ENCODE results near the gene MYOCOS.
"Not testable (repeated sequence)": the region's sequence is repeated elsewhere in the genome, so short reads cannot be mapped to it uniquely, and the experiment has no call there.

MYOCOS gene

DNA sequence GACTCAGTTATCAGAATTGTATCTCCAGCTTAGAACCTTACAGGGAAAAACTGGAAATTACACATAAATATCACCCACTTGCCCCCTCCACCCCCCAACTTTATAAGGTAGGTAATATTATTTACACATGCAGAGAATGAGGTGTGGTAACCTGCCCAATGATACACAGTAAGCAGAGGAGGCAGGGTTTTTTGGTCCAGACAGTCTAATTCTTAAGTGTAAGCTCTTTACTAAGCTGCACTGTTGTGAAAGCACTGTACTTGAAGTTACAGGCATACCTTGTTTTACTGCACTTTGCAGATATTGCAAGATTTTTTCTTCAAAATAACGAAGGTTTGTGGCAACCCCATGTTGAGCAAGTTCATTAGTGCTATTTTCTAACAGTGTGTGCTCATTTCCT is 24.8 kb upstream of the MYOCOS start:
- TF ChIP-seq POLR2A (IDR thresholded peaks at IDR 0.05; ENCODE audit: extremely low read depth, insufficient read length) (no peak), MYC (IDR thresholded peaks at IDR 0.05; ENCODE audit: low read depth, low read length) (no peak)
- DNase-seq (ENCODE audit: low read depth): peak; percentile 20
- H3K4me3 ChIP-seq (ENCODE audit: low read depth, low read length): no peak overlapping the region

DNA sequence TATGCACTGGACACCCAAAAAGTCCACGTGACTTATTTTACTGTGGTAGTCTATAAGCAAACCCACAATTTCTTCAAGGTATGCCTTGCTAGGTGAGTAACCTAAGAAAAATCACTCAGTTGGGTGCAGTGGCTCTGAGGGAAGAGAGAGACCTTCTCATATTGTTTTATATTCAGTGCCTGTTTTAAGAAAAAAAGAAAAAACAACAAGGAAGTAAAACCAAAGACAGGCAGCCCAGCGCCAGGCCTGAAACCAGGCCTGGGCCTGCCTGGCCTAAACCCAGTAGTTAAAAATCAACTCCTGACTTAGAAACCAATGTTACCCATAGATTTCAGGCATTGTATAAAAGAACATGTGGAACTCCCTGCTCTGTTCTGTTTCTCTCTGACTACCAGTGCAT is 21.7 kb upstream of the MYOCOS start:
- not testable (repeated sequence) for DNase-seq (ENCODE audit: low read depth); H3K4me3 ChIP-seq (ENCODE audit: low read depth, low read length)

DNA sequence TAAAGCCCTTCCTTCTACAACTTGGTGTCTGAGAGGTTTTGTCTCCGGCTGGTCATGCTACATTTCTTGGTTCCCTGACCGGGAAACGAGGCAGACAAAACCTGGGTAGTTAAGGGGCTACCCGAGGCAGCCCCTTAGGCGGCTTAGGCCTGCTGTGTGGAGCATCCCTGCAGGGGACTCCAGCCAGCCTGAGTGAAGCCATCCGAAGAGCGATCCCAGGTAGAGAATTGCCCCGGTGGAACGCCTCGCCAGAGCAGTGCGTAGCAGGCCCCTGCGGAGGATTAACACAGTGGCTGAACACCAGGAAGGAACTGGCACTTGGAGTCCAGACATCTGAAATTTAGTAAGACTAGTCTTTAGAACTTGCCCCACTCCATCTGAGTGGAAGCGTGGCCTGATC is 21.2 kb upstream of the MYOCOS start:
- DNase-seq (ENCODE audit: low read depth): no peak
- TF ChIP-seq, protein P1, sequence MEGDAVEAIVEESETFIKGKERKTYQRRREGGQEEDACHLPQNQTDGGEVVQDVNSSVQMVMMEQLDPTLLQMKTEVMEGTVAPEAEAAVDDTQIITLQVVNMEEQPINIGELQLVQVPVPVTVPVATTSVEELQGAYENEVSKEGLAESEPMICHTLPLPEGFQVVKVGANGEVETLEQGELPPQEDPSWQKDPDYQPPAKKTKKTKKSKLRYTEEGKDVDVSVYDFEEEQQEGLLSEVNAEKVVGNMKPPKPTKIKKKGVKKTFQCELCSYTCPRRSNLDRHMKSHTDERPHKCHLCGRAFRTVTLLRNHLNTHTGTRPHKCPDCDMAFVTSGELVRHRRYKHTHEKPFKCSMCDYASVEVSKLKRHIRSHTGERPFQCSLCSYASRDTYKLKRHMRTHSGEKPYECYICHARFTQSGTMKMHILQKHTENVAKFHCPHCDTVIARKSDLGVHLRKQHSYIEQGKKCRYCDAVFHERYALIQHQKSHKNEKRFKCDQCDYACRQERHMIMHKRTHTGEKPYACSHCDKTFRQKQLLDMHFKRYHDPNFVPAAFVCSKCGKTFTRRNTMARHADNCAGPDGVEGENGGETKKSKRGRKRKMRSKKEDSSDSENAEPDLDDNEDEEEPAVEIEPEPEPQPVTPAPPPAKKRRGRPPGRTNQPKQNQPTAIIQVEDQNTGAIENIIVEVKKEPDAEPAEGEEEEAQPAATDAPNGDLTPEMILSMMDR (IDR thresholded peaks at IDR 0.05; ENCODE audit: low read depth, low read length): no peak
- TF ChIP-seq POLR2A (IDR thresholded peaks at IDR 0.05; ENCODE audit: extremely low read depth, insufficient read length): no peak
- TF ChIP-seq MYC (IDR thresholded peaks at IDR 0.05; ENCODE audit: low read depth, low read length): no peak
- TF ChIP-seq, protein P2, sequence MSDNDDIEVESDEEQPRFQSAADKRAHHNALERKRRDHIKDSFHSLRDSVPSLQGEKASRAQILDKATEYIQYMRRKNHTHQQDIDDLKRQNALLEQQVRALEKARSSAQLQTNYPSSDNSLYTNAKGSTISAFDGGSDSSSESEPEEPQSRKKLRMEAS (IDR thresholded peaks at IDR 0.05; ENCODE audit: low read depth, low read length): no peak
- H3K4me3 ChIP-seq (ENCODE audit: low read depth, low read length): no peak overlapping the region

DNA sequence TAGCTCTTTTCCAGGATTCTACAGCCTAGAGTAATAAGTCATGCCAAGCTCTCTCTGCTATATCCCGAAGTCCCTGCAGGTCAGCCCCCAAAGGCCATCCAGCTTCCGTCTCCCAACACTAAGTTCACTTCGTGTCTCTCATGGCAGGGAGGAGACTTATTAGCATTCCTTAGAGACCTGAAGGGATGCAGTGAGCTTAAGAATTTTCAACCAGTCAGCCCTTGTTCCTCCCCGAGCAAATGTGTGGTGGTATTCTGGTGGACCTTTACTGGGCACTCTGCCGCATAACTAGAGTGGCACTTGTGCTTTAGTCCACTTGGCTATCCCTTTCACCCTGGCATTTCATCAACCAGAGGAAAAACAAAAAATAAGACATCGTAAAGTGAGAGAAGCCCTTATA is 19.0 kb upstream of the MYOCOS start:
- DNase-seq (ENCODE audit: low read depth); H3K4me3 ChIP-seq (ENCODE audit: low read depth, low read length): not testable (repeated sequence)

DNA sequence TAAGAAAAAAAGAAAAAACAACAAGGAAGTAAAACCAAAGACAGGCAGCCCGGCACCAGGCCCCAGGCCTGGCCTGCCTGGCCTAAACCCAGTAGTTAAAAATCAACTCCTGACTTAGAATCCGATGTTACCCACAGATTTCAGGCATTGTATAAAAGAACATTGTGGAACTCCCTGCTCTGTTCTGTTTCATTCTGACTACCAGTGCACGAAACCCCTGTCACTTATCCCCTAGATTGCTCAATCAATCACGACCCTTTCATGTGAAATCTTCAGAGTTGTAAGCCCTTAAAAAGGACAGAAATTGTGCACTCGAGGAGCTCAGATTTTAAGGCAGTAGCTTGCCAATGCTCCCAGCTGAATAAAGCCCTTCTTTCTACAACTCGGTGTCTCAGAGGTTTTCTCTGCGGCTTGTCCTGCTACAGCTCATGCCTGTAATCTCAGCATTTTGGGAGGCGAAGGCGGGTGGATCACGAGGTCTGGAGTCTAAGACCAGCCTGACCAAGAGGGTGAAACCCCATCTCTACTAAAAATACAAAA is 15.6 kb upstream of the MYOCOS start:
- no peak for DNase-seq (ENCODE audit: low read depth)
- TF ChIP-seq, protein P1 (IDR thresholded peaks at IDR 0.05; ENCODE audit: low read depth, low read length): no peak
- TF ChIP-seq POLR2A (IDR thresholded peaks at IDR 0.05; ENCODE audit: extremely low read depth, insufficient read length) (no peak), MYC (IDR thresholded peaks at IDR 0.05; ENCODE audit: low read depth, low read length) (no peak)
- TF ChIP-seq, protein P2 (IDR thresholded peaks at IDR 0.05; ENCODE audit: low read depth, low read length): no peak
- no peak overlapping the region for H3K4me3 ChIP-seq (ENCODE audit: low read depth, low read length)

DNA sequence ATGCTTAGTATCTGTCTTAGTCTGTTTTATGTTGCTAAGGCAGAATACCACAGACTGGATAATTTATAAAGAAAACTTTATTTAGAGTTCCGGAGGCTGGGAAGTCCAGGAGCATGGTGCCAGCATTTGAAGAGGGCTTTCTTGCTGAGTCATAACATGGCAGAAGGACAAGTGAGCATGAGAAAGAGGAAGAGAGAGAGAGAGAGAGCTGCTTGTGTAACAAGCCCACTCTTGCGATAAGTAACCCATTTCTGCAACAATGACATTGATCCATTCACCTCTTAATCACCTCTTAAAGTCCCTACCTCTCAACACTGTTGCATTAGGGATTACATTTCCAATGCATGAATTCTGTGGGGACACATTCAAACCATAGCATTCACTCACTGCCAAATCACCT is 11.7 kb upstream of the MYOCOS start:
- peak; percentile 52 for DNase-seq (ENCODE audit: low read depth)
- TF ChIP-seq, protein P2 (IDR thresholded peaks at IDR 0.05; ENCODE audit: low read depth, low read length): no peak
- TF ChIP-seq POLR2A (IDR thresholded peaks at IDR 0.05; ENCODE audit: extremely low read depth, insufficient read length) (no peak), MYC (IDR thresholded peaks at IDR 0.05; ENCODE audit: low read depth, low read length) (no peak)
- TF ChIP-seq, protein P1 (IDR thresholded peaks at IDR 0.05; ENCODE audit: low read depth, low read length): no peak
- H3K4me3 ChIP-seq (ENCODE audit: low read depth, low read length): no peak overlapping the region

DNA sequence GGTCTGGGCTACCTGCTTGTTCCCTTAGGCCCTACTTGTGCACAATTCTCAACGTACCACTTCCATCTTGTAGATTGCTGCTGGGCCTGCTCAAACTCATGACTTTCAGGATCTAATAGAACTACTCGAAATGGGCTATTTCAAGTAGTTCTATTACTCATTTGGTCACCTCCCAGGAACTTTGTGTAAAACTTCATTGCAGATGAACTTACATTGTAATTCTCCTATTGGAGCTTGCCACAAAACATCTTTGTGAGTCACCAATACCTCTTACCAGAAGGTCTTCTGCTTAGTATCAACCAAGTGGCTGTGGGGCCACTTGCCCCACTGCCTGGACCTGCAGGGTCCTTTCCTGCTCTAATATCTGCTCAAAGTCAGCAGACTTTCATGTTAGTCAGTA is 10.7 kb upstream of the MYOCOS start:
- TF ChIP-seq POLR2A (IDR thresholded peaks at IDR 0.05; ENCODE audit: extremely low read depth, insufficient read length) (no peak), MYC (IDR thresholded peaks at IDR 0.05; ENCODE audit: low read depth, low read length) (no peak)
- TF ChIP-seq, protein P1 (IDR thresholded peaks at IDR 0.05; ENCODE audit: low read depth, low read length): no peak
- TF ChIP-seq, protein P2 (IDR thresholded peaks at IDR 0.05; ENCODE audit: low read depth, low read length): no peak
- no peak for DNase-seq (ENCODE audit: low read depth)
- no peak overlapping the region for H3K4me3 ChIP-seq (ENCODE audit: low read depth, low read length)

Data from NB4 (cell line).